Epithelial cell of proximal tubule (primary cell): ENCODE measurements around the gene STARD7. TPM values are rescaled to one million over a fixed set of nuclear protein-coding genes. Genes with fewer than 3 reads are reported as not detected.

Experiments used
- DNase-seq: peaks from one replicate; pipeline ENCODE4 v3.0.0-alpha.2; 2011; ENCODE audit warnings: low read depth
- H3K4me3 ChIP-seq: 2 replicates; pipeline ENCODE4 v1.5.1; 2011; ENCODE audit warnings: low read depth, mild to moderate bottlenecking, low read length
- CTCF ChIP-seq: conservative IDR thresholded peaks from 2 replicates; pipeline ENCODE4 v1.5.1; 2012; ENCODE audit warnings: low read depth, mild to moderate bottlenecking, low read length
- total RNA-seq: library from RNA; depleted of rRNA; stranded (reverse); fragments of >200 nt; gene quantifications from 2 replicates; pipeline ENCODE4 v1.2.3, GENCODE V29; 2015

Gene STARD7
- total RNA-seq, 1 donor from 2014 or later: 99.2 TPM

- no peak for TF ChIP-seq CTCF
- no peak overlapping the region for H3K4me3 ChIP-seq
Measured at GRCh38 chr2:96184989-96185388, 23.6 kb downstream of the STARD7 start.

GRCh38 chr2:96184188-96184587 lies 24.4 kb downstream of the STARD7 start:
- TF ChIP-seq CTCF: no peak
- no peak overlapping the region for H3K4me3 ChIP-seq

More at GRCh38 chr2:96184989-96185388, 23.6 kb downstream of the STARD7 start:
- DNase-seq: no peak

GRCh38 chr2:96181529-96181928 lies 27.1 kb downstream of the STARD7 start:
- no peak for TF ChIP-seq CTCF
- DNase-seq: no peak
- no peak overlapping the region for H3K4me3 ChIP-seq

More at GRCh38 chr2:96184188-96184587, 24.4 kb downstream of the STARD7 start:
- no peak for DNase-seq

GRCh38 chr2:96180521-96180920 lies 28.1 kb downstream of the STARD7 start:
- no peak for TF ChIP-seq CTCF
- no peak for DNase-seq
- H3K4me3 ChIP-seq: no peak overlapping the region

GRCh38 chr2:96180002-96180401 lies 28.6 kb downstream of the STARD7 start:
- DNase-seq: no peak
- H3K4me3 ChIP-seq: no peak overlapping the region
- no peak for TF ChIP-seq CTCF

- TF ChIP-seq CTCF: no peak
- no peak overlapping the region for H3K4me3 ChIP-seq
- no peak for DNase-seq
Measured at GRCh38 chr2:96176661-96177060, 32.0 kb downstream of the STARD7 start.

GRCh38 chr2:96175951-96176350 lies 32.7 kb downstream of the STARD7 start:
- no peak for DNase-seq
- no peak overlapping the region for H3K4me3 ChIP-seq

More at GRCh38 chr2:96175951-96176350, 32.7 kb downstream of the STARD7 start:
- TF ChIP-seq CTCF: no peak
